ENCODE results near the gene FAU.

FAU gene

GRCh38 chr11:65135633-65136145, 13.8 kb upstream of the FAU start:
- DNase-seq (ENCODE audit: low read depth): no peak
- peak overlapping the region; percentile 86 for H3K4me3 ChIP-seq (ENCODE audit: low read depth, low read length)
- TF ChIP-seq CTCF (IDR thresholded peaks at IDR 0.05; ENCODE audit: low read depth, low read length, missing control alignments): no peak

GRCh38 chr11:65134952-65135632, 13.2 kb upstream of the FAU start:
- H3K4me3 ChIP-seq (ENCODE audit: low read depth, low read length): peak overlapping the region; percentile 86
- DNase-seq (ENCODE audit: low read depth): peak; percentile 94
- TF ChIP-seq CTCF (IDR thresholded peaks at IDR 0.05; ENCODE audit: low read depth, low read length, missing control alignments): no peak

- no peak for TF ChIP-seq CTCF (IDR thresholded peaks at IDR 0.05; ENCODE audit: low read depth, low read length, missing control alignments)
- H3K4me3 ChIP-seq (ENCODE audit: low read depth, low read length): peak within 1 kb of the TSS; percentile 86
- DNase-seq (ENCODE audit: low read depth): peak; percentile 76
These were observed 12.5 kb upstream of the FAU start, which contains the start of gene SYVN1 for GRCh38 chr11:65134240-65134951. SYVN1 (minus strand) TSS chr11:65134519; CDS start chr11:65133601, 918 bp downstream.

GRCh38 chr11:65133724-65134123, 11.8 kb upstream of the FAU start:
- peak overlapping the region; percentile 86 for H3K4me3 ChIP-seq (ENCODE audit: low read depth, low read length)
- TF ChIP-seq CTCF (IDR thresholded peaks at IDR 0.05; ENCODE audit: low read depth, low read length, missing control alignments): no peak
- no peak for DNase-seq (ENCODE audit: low read depth)

GRCh38 chr11:65132988-65133700, 11.2 kb upstream of the FAU start:
- TF ChIP-seq CTCF (IDR thresholded peaks at IDR 0.05; ENCODE audit: low read depth, low read length, missing control alignments): no peak
- DNase-seq (ENCODE audit: low read depth): peak; percentile 65
- H3K4me3 ChIP-seq (ENCODE audit: low read depth, low read length): peak overlapping the region; percentile 86

GRCh38 chr11:65132238-65132987, 10.5 kb upstream of the FAU start:
- TF ChIP-seq CTCF (IDR thresholded peaks at IDR 0.05; ENCODE audit: low read depth, low read length, missing control alignments): no peak
- peak overlapping the region; percentile 86 for H3K4me3 ChIP-seq (ENCODE audit: low read depth, low read length)

More at GRCh38 chr11:65132238-65132987, 10.5 kb upstream of the FAU start:
- DNase-seq (ENCODE audit: low read depth): peak; percentile 78

All from GM12864 (cell line).